Dermis microvascular lymphatic vessel endothelial cell (primary cell): Measurements from ENCODE around the gene HAS3. TPM values are rescaled to one million over a fixed set of nuclear protein-coding genes. Genes with fewer than 3 reads are reported as not detected.

Source experiments
- DNase-seq, 2 donors: peaks; one replicate each; pipeline versions ENCODE4 v3.0.0 to v3.0.0-alpha.2; 2010; ENCODE audit warnings: low read depth in 2 of 2
- total RNA-seq: library from RNA; depleted of rRNA; stranded (reverse); fragments of >200 nt; gene quantifications from 2 replicates; pipeline ENCODE4 v1.2.1, GENCODE V29; 2014

Gene HAS3
- total RNA-seq, 1 donor from 2014 or later: 1.0 TPM

GRCh38 chr16:69089091-69089910, 16.2 kb upstream of the HAS3 start:
- peak in 1 of 2 donors; percentile 49 for DNase-seq

- no peak for DNase-seq
Observed at GRCh38 chr16:69093974-69094373, 11.5 kb upstream of the HAS3 start.

DNA sequence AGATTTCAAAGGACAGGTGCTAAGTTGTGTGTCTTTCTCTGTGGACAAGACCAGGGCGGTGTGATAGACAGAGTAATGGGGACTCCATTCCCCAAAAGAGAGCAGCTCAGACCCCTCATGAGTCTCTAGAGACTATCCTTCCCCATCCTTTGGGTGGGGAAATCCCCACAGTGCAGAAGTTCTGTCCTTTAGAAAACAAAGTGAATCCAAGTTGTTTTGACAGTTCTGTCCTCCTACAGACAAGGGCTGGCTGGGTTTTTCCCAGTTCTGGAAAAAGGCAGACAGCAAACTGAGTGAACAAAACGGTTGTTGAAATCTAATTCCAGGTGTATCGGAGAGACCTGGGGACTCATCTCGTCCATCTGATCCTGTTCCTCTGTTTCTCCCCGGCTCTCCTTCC, 11.0 kb upstream of the HAS3 start:
- DNase-seq: no peak

DNA sequence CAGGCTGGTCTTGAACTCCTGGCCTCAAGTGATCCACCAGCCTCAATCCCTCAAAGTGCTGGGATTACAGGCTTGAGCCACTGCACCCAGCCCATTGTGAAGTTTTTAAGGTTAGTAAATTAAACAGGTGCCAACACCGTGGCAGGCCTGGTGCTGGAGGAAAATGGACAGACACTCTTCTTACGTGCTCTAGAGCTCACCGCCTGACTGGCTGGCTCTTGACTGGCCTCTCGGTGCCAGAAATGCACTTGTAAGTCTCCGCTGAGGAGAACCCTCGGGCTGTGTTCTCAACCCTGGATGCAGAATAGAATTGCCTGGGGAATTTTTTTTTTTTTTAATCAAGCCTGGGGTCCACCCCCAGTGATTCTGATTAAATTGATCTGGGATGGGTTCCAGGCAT, 10.3 kb upstream of the HAS3 start:
- no peak for DNase-seq

GRCh38 chr16:69100071-69100691, 5.3 kb upstream of the HAS3 start:
- no peak for DNase-seq

DNA sequence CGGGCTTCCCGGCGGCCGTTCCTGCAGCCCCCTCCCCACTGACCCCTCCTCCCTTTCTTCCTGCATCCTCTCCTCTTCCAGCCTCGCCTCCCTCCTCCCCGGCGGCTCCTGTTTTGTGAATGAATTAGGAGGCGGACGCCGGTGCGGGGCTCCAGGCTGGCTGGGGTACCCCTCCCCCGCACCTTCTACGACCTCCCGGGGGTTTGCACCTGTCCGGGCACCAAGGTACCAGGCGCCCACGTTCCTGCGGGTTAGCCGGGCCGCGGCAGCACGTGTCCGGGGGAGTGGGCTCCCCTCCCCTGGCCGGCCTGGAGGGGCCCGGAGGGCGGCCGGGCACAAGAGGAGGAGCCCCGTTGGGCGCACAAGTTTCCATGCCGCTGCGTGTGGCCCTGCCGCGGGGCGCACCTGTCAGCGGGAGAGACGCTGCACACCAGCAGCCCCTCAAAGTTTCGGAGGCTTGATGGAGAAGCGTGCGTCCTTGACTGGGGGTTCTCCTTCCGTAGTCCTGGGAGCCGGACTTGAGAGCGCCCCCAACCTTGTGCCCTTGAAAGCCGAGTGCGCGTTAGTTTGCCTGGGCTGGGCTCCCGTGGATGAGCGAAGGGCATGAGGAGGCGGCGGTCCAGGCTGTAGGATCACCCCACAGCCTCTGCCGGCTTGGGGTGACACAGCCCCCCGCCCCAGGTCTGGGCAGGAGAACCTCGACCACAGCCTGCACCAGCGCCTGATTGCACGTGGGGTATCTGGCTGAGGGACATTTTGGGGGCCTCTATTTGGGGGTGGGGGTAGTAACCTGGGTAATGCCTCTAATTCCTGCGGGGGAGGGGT, 1.2 kb downstream of the HAS3 start:
- no peak for DNase-seq

DNA sequence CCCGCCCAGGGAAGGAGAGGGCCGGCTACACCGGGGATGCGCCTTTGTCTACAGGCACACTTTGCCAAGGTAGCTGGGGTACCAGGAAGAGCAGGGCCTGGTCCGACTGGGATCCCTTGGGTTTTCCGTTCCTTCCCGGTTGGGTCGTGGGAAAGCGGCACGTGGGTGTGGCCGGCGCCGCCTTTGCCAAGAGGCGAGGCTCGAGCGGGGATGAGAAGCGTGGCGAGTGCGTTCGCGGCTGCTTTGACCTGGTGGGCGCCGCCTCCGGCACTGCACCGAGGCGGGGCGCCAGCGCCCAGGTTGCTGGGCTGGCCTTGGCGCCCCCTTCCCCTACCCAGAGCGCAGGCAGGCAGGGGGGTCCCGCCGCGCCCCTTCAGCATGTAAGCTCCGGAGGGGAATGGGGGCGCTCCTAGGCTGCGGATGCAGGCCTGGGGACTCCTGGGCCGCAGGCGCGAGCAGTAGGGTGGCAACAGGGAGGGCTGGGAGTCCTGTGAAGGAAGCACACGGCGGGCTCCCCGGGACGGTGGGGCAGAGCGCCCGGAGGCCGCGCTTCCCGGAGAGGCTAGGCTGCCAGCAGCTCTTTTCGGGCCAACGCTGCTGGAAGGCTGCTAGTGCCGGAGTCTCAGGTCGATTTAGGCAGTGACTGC, 2.0 kb downstream of the HAS3 start:
- peak in 1 of 2 donors; percentile 47 for DNase-seq

DNA sequence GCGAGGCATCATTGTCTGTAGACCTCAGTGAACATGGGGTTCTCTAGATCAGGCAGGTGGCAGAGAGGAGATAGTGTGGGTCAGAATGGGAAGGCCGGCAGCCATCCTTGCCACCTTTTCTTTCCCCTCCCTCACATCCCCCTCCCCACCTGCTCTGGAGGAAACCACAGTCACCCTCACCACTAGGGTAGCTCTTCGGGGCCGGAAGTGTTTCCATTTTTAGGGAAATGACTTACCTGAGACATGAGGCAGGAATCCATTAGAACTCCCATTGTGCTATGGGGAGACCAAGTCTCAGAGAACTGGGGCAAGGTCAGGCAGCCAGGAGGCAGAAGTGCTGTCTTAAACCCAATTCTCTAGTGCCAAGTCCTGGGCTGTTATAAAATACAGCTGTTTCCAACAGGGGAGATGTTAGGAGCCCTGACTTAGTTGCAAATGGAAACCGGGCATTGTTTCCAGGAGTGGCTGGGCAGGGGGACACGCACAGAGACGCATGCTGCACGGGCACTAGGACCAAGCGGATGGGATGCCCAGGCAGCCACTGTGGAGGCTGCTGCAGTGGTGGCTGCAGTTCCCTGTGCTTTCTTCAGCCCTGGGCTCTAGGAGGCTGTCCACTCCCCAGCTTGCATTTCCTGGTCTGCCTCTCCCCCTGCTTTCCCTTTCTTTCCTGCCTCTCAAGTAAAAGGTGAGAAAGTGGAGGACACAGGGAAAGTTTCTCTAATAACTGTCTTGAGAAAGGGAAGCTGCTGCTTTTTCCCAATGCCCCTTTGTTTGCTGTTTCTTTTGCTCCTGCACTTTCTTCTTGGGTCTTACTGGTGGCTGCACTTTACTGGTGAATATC, 2.8 kb downstream of the HAS3 start:
- DNase-seq: no peak

DNA sequence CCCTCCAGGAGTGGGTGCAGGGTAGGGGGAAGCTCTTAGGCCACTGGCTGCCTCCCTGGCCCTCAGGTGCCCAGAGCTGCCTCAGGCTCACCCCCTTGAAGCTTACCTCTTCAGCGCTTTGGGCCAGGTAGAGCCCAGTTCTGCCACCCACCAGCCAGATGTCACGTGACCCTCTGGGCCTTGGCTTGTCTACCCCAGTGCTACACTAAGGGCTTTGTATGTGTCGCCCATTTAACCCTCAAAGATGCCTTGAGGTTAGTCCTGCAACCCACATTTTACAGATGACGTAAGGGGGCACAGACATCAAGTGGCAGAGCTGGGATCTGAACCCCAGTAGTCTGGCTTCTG, 3.4 kb downstream of the HAS3 start:
- DNase-seq: no peak

GRCh38 chr16:69109486-69110270, 4.2 kb downstream of the HAS3 start:
- no peak for DNase-seq

DNA sequence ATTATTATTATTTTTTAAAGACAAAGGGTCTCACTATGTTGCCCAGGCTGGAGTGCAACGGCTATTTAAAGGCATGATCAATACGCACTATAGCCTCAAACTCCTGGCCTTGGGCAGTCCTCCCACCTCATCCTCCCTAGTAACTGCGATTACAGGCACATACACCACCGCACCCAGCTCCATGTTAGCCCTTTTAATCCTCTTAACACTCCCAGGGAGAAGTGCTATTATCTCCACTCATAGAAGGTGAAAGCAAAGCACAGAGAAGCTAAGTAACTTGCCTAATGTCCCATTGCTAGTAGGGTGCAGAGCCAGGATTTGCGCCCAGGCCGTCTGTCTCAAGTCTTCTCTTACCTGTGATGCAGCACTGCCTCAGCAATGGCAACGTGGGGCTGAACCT, 5.0 kb downstream of the HAS3 start:
- no peak for DNase-seq

GRCh38 chr16:69111216-69111875, 5.9 kb downstream of the HAS3 start:
- no peak for DNase-seq

GRCh38 chr16:69111876-69112230, 6.4 kb downstream of the HAS3 start:
- no peak for DNase-seq

DNA sequence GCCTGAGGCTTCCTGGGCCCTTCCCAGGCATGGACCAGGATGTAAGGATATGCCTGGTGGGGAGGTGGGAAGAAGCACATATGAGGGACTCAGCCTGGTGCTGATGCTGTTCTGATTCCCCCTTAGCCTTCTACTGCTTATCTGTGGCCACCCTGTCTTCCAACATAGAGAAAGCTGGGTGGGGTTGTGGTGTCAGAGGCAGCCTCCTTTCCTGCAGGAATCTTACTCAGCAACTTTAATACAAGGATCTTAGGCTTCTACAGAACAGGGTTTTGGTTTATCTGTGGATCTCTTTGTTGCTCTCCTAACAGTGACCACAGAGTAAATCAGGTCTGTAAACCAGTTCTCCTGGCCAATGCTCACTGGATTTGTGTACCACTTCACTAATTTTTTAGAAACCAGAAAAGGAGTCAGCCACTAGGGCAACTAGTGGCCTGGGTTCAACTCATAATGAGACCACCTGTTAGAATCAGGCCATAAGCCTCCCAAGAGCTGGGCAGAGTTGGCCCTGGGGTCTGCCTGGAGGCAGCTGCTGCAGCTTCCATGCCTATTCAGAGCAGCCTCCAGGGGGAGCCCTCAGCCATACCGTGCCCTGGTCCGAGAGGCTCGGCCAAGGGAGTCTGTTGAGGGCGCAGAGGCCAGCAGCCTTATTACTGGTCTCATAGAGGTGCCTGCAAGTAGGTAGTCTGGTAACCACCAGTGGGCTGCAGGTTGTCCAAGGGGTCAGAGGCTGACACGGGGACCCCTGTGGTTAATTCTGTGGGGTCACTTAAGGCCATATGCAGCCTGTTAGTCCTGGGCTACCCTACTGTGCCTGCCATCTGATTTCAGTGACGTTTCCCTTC, 7.1 kb downstream of the HAS3 start:
- peak; percentile 30 to 70 for DNase-seq

GRCh38 chr16:69113216-69113615, 7.8 kb downstream of the HAS3 start:
- no peak for DNase-seq

- no peak for DNase-seq
Observed at GRCh38 chr16:69114346-69114975, 9.0 kb downstream of the HAS3 start.

DNA sequence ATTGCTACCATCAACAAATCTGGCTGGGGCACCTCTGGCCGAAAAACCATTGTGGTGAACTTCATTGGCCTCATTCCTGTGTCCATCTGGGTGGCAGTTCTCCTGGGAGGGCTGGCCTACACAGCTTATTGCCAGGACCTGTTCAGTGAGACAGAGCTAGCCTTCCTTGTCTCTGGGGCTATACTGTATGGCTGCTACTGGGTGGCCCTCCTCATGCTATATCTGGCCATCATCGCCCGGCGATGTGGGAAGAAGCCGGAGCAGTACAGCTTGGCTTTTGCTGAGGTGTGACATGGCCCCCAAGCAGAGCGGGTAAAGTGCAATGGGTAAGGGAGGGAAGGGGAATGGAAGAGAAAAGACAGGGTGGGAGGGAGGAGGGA, 9.5 kb downstream of the HAS3 start:
- no peak for DNase-seq

GRCh38 chr16:69115361-69115760, 9.9 kb downstream of the HAS3 start:
- DNase-seq: no peak
